NOMO-1 (cell line): ENCODE results near the gene DPP10.

Experiments
- DNase-seq, 2 experiments: peaks; one replicate each; lab custom pipeline; 2025; ENCODE audit not compliant: unreplicated experiment in 2 of 2; lab: John Stamatoyannopoulos, UW

The DPP10 gene

GRCh38 chr2:115094441-115094840, 652.0 kb downstream of the DPP10 start:
- DNase-seq: no peak

DNA sequence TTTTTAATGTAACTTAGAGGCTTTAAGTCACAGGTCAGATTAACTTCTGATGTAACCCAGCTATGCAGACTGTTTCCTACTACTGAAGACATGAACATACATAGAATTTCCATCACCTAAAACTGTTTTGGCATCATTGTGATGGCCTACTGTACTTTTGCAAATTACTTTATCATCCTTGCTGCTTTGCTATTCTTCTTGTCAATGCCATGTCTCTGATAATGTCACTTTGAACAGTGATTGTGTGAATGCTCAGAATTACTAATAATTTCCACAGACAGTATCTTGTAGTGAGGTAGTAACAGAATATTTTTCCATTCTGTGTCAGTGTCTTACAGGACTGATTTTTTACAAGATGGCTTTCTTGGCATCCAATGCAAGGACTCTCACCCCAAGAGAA, 663.5 kb downstream of the DPP10 start:
- DNase-seq: no peak

- DNase-seq: no peak
These were observed 672.7 kb downstream of the DPP10 start for GRCh38 chr2:115115135-115115534.

DNA sequence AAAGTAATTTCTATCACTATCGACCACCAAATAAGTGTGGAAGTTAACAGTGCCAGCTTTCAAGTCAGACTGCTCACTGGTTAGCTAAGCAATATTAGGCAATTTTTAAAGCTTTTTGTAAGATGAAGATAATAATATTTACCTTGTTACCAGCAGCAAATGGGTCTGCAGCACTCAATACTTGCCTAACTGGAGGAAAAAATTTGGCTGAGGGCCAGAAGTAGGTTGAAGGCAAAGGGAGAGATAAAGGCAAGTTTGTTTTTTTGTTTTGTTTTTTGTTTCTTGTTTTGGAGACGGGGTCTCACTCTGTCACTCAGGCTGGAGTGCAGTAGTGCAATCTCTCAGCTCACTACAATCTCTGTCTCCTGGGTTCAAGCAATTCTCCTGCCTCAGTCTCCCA, 675.9 kb downstream of the DPP10 start:
- DNase-seq: no peak

- DNase-seq: no peak
These were observed 676.6 kb downstream of the DPP10 start for GRCh38 chr2:115119086-115119485.

DNA sequence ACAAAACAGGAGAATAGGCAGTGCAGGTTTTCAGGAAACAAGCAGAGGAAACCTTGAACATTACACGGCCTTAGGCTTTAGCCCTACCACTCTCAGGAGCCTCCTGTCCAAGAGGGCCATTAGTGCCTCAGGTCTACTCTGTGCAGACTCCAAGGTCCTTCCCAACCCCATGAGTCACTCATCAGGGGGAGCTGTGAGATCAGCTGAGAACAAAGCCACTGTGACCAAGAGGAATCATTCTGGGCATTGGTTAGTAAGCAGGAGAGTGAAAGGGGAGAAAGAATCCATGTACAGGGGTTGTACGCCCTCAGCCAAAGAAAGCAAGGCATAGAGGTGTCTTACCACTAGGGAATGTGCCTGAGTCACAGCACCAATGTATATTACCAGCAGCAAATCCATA, 680.3 kb downstream of the DPP10 start:
- no peak for DNase-seq

DNA sequence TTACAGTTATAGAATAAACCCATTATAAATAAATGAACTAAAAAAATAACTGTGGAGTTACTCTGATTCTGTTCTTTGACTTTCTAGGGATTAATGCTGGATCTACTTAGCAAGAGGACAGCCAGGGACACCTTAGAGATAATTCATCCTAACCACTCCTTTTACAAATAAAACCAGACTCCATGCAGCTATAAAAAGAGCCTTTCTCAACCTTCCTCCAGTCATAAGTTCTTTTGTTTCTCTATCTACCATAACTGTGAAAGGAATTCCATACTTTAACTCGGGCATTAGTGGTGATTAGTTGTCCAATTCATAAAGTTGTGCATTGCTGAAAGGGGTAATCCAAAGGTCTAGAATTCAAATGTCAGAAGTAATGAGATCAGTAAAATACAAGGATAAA, 682.4 kb downstream of the DPP10 start:
- DNase-seq: no peak

GRCh38 chr2:115129536-115129935, 687.1 kb downstream of the DPP10 start:
- DNase-seq: no peak

GRCh38 chr2:115160531-115161080, 718.2 kb downstream of the DPP10 start:
- DNase-seq: no peak

DNA sequence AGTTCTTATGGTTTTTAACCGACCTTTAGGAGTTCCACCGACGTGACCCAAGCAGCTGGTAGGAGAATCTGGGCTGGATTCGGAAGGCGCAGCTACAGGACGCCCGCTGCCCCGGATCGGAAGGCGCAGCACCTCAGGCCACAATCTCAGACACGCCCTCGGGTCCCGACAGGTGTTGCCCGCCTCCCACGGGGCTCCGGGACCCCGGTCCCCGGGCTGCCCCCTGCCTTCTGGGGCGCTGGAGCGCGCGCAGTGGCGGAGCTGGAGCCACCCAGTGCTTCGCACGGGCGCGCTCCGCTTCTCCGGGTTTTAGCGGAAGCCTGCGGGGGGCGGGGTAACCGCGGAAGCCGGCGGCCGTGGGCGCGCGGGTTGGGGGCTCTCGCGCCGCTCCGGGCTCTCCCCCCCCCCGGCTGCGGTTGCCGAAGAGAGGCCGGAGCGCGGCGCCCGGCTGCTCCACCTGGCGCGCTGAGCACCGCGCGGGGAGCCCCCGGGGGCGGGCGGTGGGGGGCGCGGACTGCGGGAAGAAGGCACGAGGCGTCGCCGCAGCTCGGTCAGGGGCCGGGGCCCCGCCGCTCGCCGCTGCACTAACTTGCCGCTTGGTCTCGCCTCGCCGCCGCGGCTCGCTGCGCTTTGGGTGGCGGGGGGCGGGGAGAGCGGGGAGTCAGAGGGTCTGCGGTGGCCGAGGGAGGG, 718.8 kb downstream of the DPP10 start:
- DNase-seq: no peak

DNA sequence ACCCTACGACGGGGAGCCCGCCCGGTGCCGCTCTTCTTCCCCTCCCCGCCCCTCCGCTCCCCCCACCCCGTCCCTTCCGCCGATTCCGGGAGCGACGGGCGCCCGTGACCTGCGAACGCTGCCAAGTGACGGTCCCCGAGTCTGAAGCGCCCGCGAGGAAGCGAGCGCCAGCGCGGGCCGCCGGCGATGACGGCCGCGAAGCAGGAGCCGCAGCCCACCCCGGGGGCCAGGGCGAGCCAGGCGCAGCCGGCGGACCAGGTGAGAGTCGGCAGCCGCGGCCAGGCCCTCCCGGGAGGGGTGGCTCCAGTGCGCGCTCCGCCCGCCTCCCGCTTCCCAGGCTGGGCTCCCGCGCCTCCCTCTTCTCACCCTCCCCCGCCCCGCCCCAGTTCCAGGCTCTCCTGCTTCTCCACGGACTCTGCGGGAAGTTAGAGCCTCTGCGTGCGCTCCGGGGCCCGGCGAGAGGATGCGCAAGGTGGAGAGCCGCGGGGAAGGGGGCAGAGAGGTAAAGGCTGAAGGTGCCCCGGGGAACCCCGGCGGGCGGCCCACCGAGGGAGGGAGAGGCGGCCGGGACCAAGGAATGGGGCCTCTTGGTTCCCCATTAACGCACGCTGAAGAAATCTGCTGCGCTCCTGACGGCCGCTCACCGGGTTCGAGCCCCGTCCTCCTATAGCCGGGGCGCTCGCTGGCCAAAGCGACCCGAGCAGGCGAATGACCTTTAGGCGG, 719.5 kb downstream of the DPP10 start:
- DNase-seq: no peak

DNA sequence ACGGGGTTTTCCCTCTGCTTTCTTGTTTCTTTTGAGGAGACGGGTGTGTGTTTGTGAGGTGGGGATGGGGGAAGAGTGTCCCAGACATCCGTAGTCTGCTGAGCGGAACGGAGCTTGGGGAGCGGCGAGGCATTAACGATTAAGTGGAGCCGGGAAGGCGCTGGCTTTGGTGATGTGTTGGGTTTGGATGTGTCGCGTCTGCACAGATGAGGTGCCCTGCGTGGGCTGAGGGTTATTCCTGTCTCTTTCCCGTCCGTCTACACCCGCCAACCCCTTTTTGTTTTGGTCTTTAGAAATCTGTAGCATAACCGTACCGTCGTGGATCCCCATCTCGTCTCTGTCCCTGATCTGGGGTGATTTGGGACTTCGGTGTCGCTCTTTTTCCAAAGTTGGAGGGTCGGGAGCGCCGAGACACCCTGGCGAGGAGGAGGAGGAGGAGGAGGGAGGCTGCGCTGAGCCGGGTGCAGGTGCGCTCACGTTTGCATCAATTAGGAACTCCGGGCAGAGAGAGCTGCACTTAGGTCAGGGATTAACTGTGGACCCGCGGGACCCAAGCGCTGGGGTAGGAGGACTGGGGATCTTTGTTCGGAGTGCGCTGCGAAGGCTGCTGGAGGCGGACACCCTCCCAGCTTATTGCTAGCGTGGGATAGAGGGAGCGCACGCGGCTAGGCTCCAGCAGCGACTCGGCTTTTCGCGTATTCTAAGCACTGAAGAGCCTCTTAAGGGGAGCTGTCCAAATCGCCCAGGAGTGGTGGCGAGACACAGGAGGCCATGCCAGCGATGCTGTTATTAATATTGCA, 720.3 kb downstream of the DPP10 start:
- no peak for DNase-seq

GRCh38 chr2:115163572-115163971, 721.1 kb downstream of the DPP10 start:
- DNase-seq: no peak

GRCh38 chr2:115165529-115166109, 723.2 kb downstream of the DPP10 start:
- peak in 1 of 2 experiments; percentile 35 for DNase-seq

- no peak for DNase-seq
These were observed 726.0 kb downstream of the DPP10 start for GRCh38 chr2:115168457-115168856.

- no peak for DNase-seq
These were observed 727.4 kb downstream of the DPP10 start for GRCh38 chr2:115169814-115170213.

DNA sequence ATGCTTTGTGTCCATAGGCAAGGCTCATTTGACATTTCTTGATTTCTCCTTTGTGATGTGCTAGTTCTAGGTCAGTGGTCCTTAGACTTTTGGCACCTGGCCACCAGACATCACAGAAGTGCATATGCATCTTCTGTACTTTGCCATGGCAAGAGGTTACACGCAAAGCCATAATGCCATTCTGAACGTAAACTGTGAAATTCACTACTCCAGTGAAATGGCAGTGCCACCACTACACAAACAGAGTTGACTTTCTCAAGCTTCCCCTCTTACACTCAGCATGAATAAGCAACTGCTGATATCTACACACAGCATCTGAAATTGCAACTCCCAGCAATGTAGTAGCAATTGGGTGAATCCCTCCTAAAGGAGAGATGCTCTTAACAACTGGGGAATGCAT, 729.3 kb downstream of the DPP10 start:
- DNase-seq: no peak

GRCh38 chr2:115174651-115175050, 732.2 kb downstream of the DPP10 start:
- DNase-seq: no peak

DNA sequence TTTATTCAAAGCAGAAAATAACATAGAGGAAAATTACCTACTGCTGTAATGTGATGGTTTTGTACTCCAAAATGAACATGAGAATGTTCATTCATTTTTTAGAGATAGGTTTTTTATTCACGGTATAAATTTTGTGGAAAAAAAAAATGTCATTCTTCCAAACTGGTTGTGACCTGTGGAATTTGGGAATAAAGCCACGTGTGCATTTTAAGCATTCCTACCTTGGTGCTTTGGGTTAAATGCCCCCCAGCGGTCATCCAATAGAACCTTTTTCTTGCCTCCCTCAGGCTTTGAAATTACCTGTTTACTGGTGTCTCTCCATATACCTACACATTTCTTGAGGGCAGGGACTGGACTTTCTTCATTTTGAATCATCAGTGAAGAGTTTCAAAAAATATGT, 740.7 kb downstream of the DPP10 start:
- DNase-seq: no peak

DNA sequence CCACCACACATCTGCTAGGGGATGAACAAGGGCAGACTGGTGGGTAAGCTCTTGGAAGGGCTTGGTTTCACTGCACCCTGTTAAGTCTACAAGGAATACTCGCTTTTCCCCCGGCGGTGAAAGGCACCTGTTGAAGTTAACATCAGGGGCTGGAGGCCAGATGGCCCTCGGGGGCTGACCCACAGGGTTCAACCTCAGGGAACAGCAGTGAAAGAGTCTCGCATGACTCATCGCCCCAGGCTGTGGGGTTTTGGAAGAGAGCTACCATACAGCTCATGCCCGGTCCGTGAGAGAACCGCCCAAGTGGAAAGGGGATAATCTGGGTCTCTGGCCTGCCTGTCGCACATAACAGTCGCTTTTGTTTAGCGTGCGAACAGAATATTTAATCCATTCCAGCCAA, 748.0 kb downstream of the DPP10 start:
- DNase-seq: no peak

DNA sequence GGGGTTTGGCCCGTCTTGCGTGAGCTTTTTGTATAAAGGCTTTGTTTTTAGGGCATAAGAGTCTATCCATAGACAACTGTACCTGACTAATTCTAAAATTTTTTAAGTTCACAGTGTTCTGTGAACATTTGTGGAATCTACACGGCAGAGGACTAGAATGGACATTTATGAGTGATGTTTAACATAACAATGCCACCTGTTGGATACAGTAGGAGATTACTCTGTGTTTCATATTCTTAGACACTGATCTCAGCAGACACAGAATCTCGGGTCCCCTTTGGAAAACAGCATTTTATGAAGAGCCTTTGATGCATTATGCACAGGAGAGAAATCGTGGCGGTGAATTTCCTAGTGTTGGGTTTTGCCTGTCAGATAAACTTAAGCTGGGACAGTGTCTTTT, 752.2 kb downstream of the DPP10 start:
- DNase-seq: no peak
